Measurements from ENCODE around the gene ZNF484. TPM values are rescaled to one million over a fixed set of nuclear protein-coding genes. Genes with fewer than 3 reads are reported as not detected.
"Not testable (repeated sequence)": the region's sequence is repeated elsewhere in the genome, so short reads cannot be mapped to it uniquely, and the experiment has no call there.

Gene ZNF484
- 7.8 and 10.5 TPM in 2 replicates for total RNA-seq
- 3.4 and 5.4 TPM in 2 replicates for polyA plus RNA-seq

GRCh38 chr9:92877531-92878430 lies at the start of gene ZNF484:
Gene ZNF484 (minus strand): TSS chr9:92878038. CDS start chr9:92875029, 3,009 bp downstream.
- Histone ChIP-seq H3K27ac (peak within 1 kb of the TSS; percentile 67), H3K4me3 (peak within 1 kb of the TSS; percentile 77), H3K27me3 (no peaks in the 10 kb centered on the region), H3K36me3 (no peaks in the 10 kb centered on the region), H3K4me1 (ENCODE audit: low read depth) (peaks cover 10% of the 10 kb centered on the region), H3K9me3 (ENCODE audit: low read depth) (no peaks in the 10 kb centered on the region)
- peak; percentile 99 to 100 for DNase-seq (ENCODE audit: low read depth in 1 of 2, low spot score in 1 of 2)
- TF ChIP-seq CTCF (IDR thresholded peaks at IDR 0.05; ENCODE audit: low read depth, low read length) = no peak

DNA sequence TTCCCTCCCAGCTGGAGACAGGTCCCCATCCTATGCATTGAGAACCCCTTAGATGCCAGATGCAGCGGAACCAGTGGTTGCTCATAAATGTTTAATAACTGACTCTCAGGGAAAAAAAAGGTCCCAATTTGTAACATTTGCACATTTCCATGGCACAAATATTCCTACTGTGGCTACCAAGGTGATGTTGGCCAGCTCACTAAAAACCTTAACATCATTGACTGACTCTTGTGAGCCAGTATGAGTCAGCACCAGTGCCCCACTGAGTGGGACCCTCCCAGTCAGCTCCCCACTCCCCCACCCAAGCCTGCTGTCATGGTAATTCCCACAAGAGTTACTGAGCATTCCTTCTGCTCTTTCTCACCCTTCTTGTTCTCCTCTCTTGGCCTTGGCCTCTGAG lies 42.6 kb upstream of the ZNF484 start:
- no peaks in the 10 kb centered on the region for H3K4me1 ChIP-seq (ENCODE audit: low read depth)
- no peak for TF ChIP-seq CTCF (IDR thresholded peaks at IDR 0.05; ENCODE audit: low read depth, low read length)
- peaks cover 59% of the 10 kb centered on the region for H3K27me3 ChIP-seq
- no peaks in the 10 kb centered on the region for H3K36me3 ChIP-seq
- no peak for DNase-seq (ENCODE audit: low read depth in 1 of 2, low spot score in 1 of 2)
- no peaks in the 10 kb centered on the region for H3K9me3 ChIP-seq (ENCODE audit: low read depth)
- H3K27ac ChIP-seq = no peak overlapping the region
- H3K4me3 ChIP-seq = no peak overlapping the region

- peaks cover 53% of the 10 kb centered on the region for H3K27me3 ChIP-seq
- H3K4me1 ChIP-seq (ENCODE audit: low read depth) = no peaks in the 10 kb centered on the region
- TF ChIP-seq CTCF (IDR thresholded peaks at IDR 0.05; ENCODE audit: low read depth, low read length) = no peak
- no peak overlapping the region for H3K27ac ChIP-seq
- no peaks in the 10 kb centered on the region for H3K36me3 ChIP-seq
- no peak for DNase-seq (ENCODE audit: low read depth in 1 of 2, low spot score in 1 of 2)
- no peaks in the 10 kb centered on the region for H3K9me3 ChIP-seq (ENCODE audit: low read depth)
- H3K4me3 ChIP-seq = no peak overlapping the region
Measured at GRCh38 chr9:92917176-92917800, 39.5 kb upstream of the ZNF484 start.

GRCh38 chr9:92911511-92912475 lies 34.0 kb upstream of the ZNF484 start:
- no peak for TF ChIP-seq CTCF (IDR thresholded peaks at IDR 0.05; ENCODE audit: low read depth, low read length)
- peak in 1 of 2 donors; percentile 41 for DNase-seq (ENCODE audit: low read depth in 1 of 2, low spot score in 1 of 2)
- H3K9me3 ChIP-seq (ENCODE audit: low read depth) = no peaks in the 10 kb centered on the region
- H3K27me3 ChIP-seq = peaks cover 33% of the 10 kb centered on the region
- H3K4me1 ChIP-seq (ENCODE audit: low read depth) = no peaks in the 10 kb centered on the region
- no peak overlapping the region for H3K27ac ChIP-seq
- no peak overlapping the region for H3K4me3 ChIP-seq
- H3K36me3 ChIP-seq = no peaks in the 10 kb centered on the region

GRCh38 chr9:92905137-92905536 lies 27.3 kb upstream of the ZNF484 start:
- H3K9me3 ChIP-seq (ENCODE audit: low read depth); H3K36me3 ChIP-seq; H3K27ac ChIP-seq; H3K27me3 ChIP-seq; H3K4me1 ChIP-seq (ENCODE audit: low read depth); H3K4me3 ChIP-seq; DNase-seq (ENCODE audit: low read depth in 1 of 2, low spot score in 1 of 2): not testable (repeated sequence)
